ENCODE data around the gene BMPR1A.
A peak's percentile ranks its signal among the peaks of the same experiment; 100 is the strongest.

Gene BMPR1A

DNA sequence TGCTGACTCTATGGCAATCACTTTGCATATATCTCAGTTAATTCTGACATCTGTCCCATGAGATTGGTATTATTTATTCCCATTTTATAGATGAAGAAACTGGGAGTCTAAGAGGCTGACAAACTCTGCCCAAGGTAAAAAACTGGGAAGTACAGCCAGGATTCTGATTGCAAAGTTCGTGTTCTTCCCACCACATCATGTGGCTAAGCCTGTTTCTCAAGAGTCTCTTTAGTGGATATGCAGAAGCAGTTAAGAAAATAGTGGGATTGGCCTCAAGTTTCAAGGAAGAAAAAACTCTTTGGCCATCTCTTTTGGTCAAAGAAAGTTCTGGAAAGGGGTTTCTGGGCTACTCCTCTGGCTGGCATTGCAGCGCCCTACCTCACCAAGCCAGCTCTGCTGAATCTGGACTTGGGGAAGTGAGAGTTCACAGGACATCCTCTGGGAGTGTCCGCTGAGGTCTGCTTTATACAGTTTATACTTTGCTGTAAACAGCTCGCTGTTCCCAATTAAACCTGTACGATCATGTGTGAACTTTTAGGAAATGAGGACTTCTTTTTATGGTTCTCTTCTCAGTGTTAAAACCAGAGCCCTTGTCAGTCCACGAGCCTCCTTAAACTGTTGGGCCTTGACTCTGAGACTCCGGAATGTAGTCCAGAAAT lies 12.2 kb upstream of the BMPR1A start:
- Histone ChIP-seq H3K4me3 (ENCODE audit: low read length, poor library complexity, severe bottlenecking) (no peak overlapping the region), H3K9ac (ENCODE audit: low read depth, low read length, poor library complexity, severe bottlenecking) (no peak overlapping the region), H3K9me3 (ENCODE audit: insufficient read depth, low read depth, low read length) (no peaks in the 10 kb centered on the region), H4K20me1 (ENCODE audit: insufficient read depth, low read length, poor library complexity, severe bottlenecking) (peaks cover 3% of the 10 kb centered on the region), H3K27me3 (ENCODE audit: insufficient read depth, low read length, poor library complexity, severe bottlenecking) (peaks cover 75% of the 10 kb centered on the region), H3K79me2 (ENCODE audit: insufficient read depth, low read length) (no peaks in the 10 kb centered on the region), H3K4me2 (ENCODE audit: low read depth, low read length, poor library complexity, severe bottlenecking) (no peak overlapping the region), H3K4me1 (ENCODE audit: insufficient read depth, low read length, poor library complexity, severe bottlenecking) (no peaks in the 10 kb centered on the region), H2AFZ (ENCODE audit: low read length) (no peak overlapping the region), H3F3A (ENCODE audit: low read depth) (no peaks in the 10 kb centered on the region), H3K36me3 (ENCODE audit: insufficient read depth, low read length) (no peaks in the 10 kb centered on the region), H3K9me2 (replicated peaks; ENCODE audit: low read depth, low read length) (no peaks in the 10 kb centered on the region)
- TF ChIP-seq, protein P1, sequence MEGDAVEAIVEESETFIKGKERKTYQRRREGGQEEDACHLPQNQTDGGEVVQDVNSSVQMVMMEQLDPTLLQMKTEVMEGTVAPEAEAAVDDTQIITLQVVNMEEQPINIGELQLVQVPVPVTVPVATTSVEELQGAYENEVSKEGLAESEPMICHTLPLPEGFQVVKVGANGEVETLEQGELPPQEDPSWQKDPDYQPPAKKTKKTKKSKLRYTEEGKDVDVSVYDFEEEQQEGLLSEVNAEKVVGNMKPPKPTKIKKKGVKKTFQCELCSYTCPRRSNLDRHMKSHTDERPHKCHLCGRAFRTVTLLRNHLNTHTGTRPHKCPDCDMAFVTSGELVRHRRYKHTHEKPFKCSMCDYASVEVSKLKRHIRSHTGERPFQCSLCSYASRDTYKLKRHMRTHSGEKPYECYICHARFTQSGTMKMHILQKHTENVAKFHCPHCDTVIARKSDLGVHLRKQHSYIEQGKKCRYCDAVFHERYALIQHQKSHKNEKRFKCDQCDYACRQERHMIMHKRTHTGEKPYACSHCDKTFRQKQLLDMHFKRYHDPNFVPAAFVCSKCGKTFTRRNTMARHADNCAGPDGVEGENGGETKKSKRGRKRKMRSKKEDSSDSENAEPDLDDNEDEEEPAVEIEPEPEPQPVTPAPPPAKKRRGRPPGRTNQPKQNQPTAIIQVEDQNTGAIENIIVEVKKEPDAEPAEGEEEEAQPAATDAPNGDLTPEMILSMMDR (conservative IDR thresholded peaks at IDR 0.05; ENCODE audit: low read length): no peak
- TF ChIP-seq EZH2phosphoT487 (IDR thresholded peaks at IDR 0.05; ENCODE audit: borderline replicate concordance): no peak

GRCh38 chr10:86747796-86748581 lies 8.4 kb upstream of the BMPR1A start:
- Histone ChIP-seq H3F3A (ENCODE audit: low read depth) (no peaks in the 10 kb centered on the region), H2AFZ (ENCODE audit: low read length) (no peak overlapping the region), H3K4me1 (ENCODE audit: insufficient read depth, low read length, poor library complexity, severe bottlenecking) (no peaks in the 10 kb centered on the region), H3K9me2 (replicated peaks; ENCODE audit: low read depth, low read length) (no peaks in the 10 kb centered on the region), H3K27me3 (ENCODE audit: insufficient read depth, low read length, poor library complexity, severe bottlenecking) (peaks cover 76% of the 10 kb centered on the region), H3K4me2 (ENCODE audit: low read depth, low read length, poor library complexity, severe bottlenecking) (no peak overlapping the region), H3K9ac (ENCODE audit: low read depth, low read length, poor library complexity, severe bottlenecking) (no peak overlapping the region), H3K9me3 (ENCODE audit: insufficient read depth, low read depth, low read length) (no peaks in the 10 kb centered on the region), H4K20me1 (ENCODE audit: insufficient read depth, low read length, poor library complexity, severe bottlenecking) (peaks cover 3% of the 10 kb centered on the region), H3K36me3 (ENCODE audit: insufficient read depth, low read length) (no peaks in the 10 kb centered on the region), H3K79me2 (ENCODE audit: insufficient read depth, low read length) (no peaks in the 10 kb centered on the region), H3K4me3 (ENCODE audit: low read length, poor library complexity, severe bottlenecking) (no peak overlapping the region)
- peak; percentile 97 for TF ChIP-seq EZH2phosphoT487 (IDR thresholded peaks at IDR 0.05; ENCODE audit: borderline replicate concordance)
- TF ChIP-seq, protein P1 (conservative IDR thresholded peaks at IDR 0.05; ENCODE audit: low read length): no peak

DNA sequence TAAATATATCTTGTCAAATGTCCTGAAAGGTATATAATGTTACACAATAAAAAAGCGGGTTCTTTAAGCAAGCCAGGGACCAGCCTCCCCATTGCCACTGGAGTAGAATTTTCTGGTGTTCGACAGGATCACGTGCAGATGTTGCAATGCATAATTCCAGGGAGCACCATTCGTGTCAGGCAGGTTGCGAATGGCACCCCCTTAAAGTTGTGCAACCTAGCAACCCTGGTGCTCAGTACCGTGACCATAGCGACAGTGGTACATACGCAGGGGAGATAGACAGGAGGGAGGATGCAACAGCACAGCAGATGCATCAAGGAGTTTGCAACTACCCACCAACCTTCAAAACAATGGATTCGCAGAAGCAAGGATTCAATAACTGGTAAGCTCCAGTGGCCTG lies 6.6 kb upstream of the BMPR1A start:
- Histone ChIP-seq H3K4me1 (ENCODE audit: insufficient read depth, low read length, poor library complexity, severe bottlenecking) (no peaks in the 10 kb centered on the region), H3K9ac (ENCODE audit: low read depth, low read length, poor library complexity, severe bottlenecking) (no peak overlapping the region), H3F3A (ENCODE audit: low read depth) (no peaks in the 10 kb centered on the region), H4K20me1 (ENCODE audit: insufficient read depth, low read length, poor library complexity, severe bottlenecking) (peaks cover 3% of the 10 kb centered on the region), H3K9me2 (replicated peaks; ENCODE audit: low read depth, low read length) (no peaks in the 10 kb centered on the region), H3K27me3 (ENCODE audit: insufficient read depth, low read length, poor library complexity, severe bottlenecking) (peaks cover 76% of the 10 kb centered on the region), H3K36me3 (ENCODE audit: insufficient read depth, low read length) (no peaks in the 10 kb centered on the region), H3K9me3 (ENCODE audit: insufficient read depth, low read depth, low read length) (no peaks in the 10 kb centered on the region), H3K4me3 (ENCODE audit: low read length, poor library complexity, severe bottlenecking) (no peak overlapping the region), H3K4me2 (ENCODE audit: low read depth, low read length, poor library complexity, severe bottlenecking) (no peak overlapping the region), H3K79me2 (ENCODE audit: insufficient read depth, low read length) (no peaks in the 10 kb centered on the region), H2AFZ (ENCODE audit: low read length) (no peak overlapping the region)
- no peak for TF ChIP-seq EZH2phosphoT487 (IDR thresholded peaks at IDR 0.05; ENCODE audit: borderline replicate concordance)
- TF ChIP-seq, protein P1 (conservative IDR thresholded peaks at IDR 0.05; ENCODE audit: low read length): no peak

Data from Loucy (cell line).